ENCODE data around the gene PSMD5.

- TF ChIP-seq BACH2 (CRISPR knock-in tag; IDR thresholded peaks at IDR 0.05; ENCODE audit: borderline replicate concordance) = no peak
- TF ChIP-seq ESRRG (CRISPR knock-in tag; IDR thresholded peaks at IDR 0.05) = no peak
- TF ChIP-seq, protein P1, sequence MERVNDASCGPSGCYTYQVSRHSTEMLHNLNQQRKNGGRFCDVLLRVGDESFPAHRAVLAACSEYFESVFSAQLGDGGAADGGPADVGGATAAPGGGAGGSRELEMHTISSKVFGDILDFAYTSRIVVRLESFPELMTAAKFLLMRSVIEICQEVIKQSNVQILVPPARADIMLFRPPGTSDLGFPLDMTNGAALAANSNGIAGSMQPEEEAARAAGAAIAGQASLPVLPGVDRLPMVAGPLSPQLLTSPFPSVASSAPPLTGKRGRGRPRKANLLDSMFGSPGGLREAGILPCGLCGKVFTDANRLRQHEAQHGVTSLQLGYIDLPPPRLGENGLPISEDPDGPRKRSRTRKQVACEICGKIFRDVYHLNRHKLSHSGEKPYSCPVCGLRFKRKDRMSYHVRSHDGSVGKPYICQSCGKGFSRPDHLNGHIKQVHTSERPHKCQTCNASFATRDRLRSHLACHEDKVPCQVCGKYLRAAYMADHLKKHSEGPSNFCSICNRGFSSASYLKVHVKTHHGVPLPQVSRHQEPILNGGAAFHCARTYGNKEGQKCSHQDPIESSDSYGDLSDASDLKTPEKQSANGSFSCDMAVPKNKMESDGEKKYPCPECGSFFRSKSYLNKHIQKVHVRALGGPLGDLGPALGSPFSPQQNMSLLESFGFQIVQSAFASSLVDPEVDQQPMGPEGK (CRISPR knock-in tag; IDR thresholded peaks at IDR 0.05; ENCODE audit: borderline replicate concordance) = no peak
- no peak for TF ChIP-seq RARB (CRISPR knock-in tag; IDR thresholded peaks at IDR 0.05)
- no peak for TF ChIP-seq ISL1 (CRISPR knock-in tag; IDR thresholded peaks at IDR 0.05)
- TF ChIP-seq TCF4 (CRISPR knock-in tag; IDR thresholded peaks at IDR 0.05; ENCODE audit: borderline replicate concordance) = no peak
These were observed 30.8 kb upstream of the PSMD5 start for GRCh38 chr9:120873512-120873911.

Data from SK-N-SH treated with all-trans-retinoic acid at 6 μM for 48 hours (cell line).